Esophagus muscularis mucosa (tissue), 4 donors: ENCODE results near the gene ADGRL4. TPM values are rescaled to one million over a fixed set of nuclear protein-coding genes. Genes with fewer than 3 reads are reported as not detected.

ENCODE experiments used
- DNase-seq: peaks from one replicate; pipeline ENCODE4 v3.0.0-alpha.2; 2017; ENCODE audit errors: extremely low spot score
- H3K27ac ChIP-seq, 4 donors: fragments of 200-600 bp; sonication (generic); replicated peaks in 1 of 4; 1 replicate in 3 of 4; 2 replicates in 1 of 4; pipeline ENCODE4 v1.5.1; 2016 to 2019; ENCODE audit warnings: mild to moderate bottlenecking in 1 of 4
- H3K27me3 ChIP-seq, 4 donors: fragments of 200-600 bp; sonication (generic); one replicate each; pipeline versions ENCODE4 v1.5.1 to v1.6.0; 2016 to 2019
- H3K36me3 ChIP-seq, 4 donors: fragments of 200-600 bp; sonication (generic); one replicate each; pipeline ENCODE4 v1.5.1; 2016 to 2019
- H3K4me1 ChIP-seq, 4 donors: fragments of 200-600 bp; sonication (generic); one replicate each; pipeline ENCODE4 v1.5.1; 2016 to 2019
- H3K4me3 ChIP-seq, 4 donors: fragments of 200-600 bp; sonication (generic); 1 replicate in 2 of 4; 2 replicates in 2 of 4; pipeline ENCODE4 v1.5.1; 2016 to 2019; ENCODE audit warnings: mild to moderate bottlenecking in 4 of 4, moderate library complexity in 1 of 4
- H3K9me3 ChIP-seq, 4 donors: fragments of 200-600 bp; sonication (generic); 1 replicate in 3 of 4; 2 replicates in 1 of 4; pipeline ENCODE4 v1.5.1; 2016 to 2019
- CTCF ChIP-seq, 3 experiments: fragments of 200-600 bp in 2 of 3; fragments of 450-650 bp in 1 of 3; sonication (generic) in 2 of 3; IDR thresholded peaks; one replicate each; pipeline ENCODE4 v1.5.1; 2017 to 2019; ENCODE audit warnings: antibody characterized with exemption in 3 of 3, mild to moderate bottlenecking in 2 of 3, moderate library complexity in 1 of 3
- EP300 ChIP-seq: sonication (generic); formaldehyde crosslinking; IDR thresholded peaks from one replicate; pipeline ENCODE4 v1.6.1; 2017; ENCODE audit warnings: antibody characterized with exemption
- POLR2A ChIP-seq: fragments of 450-650 bp; IDR thresholded peaks from one replicate; pipeline ENCODE4 v1.6.1; 2017; ENCODE audit warnings: antibody characterized with exemption, moderate library complexity, mild to moderate bottlenecking, low read depth
- POLR2AphosphoS5 ChIP-seq, 2 donors: sonication (generic); formaldehyde crosslinking; IDR thresholded peaks; one replicate each; pipeline ENCODE4 v1.6.1; 2017; ENCODE audit warnings: antibody characterized with exemption in 2 of 2
- WGBS: methylation state at CpG from one replicate; pipeline ENCODE4 v1.1.5; 2018; 5-methylcytosine and 5-hydroxymethylcytosine counted together
- intact Hi-C: fragments of 100-400 bp; cut with DNase I; formaldehyde crosslinking; loops from one replicate; pipeline ENCODE4 v1.15.1; 2023
- total RNA-seq, 4 donors: library from RNA; depleted of rRNA; stranded (reverse); fragments of >200 nt; gene quantifications; one replicate each; pipeline versions ENCODE4 v1.1.0 to v1.2.1, GENCODE V29; 2016

The ADGRL4 gene
- total RNA-seq: 10 to 100 TPM; 18.7 to 34.9 (median 32.6) TPM

- intact Hi-C loops: no loop called here
- Histone ChIP-seq H3K4me3 (peak within 1 kb of the TSS; percentile 37 to 49 (median 39)), H3K9me3 (no peaks in the 10 kb centered on the region), H3K27ac (peak within 1 kb of the TSS; percentile 42 to 57 (median 56)), H3K27me3 (peaks cover 0 to 4% (median 0%) of the 10 kb centered on the region in 4 donors), H3K36me3 (no peaks in the 10 kb centered on the region), H3K4me1 (peaks cover 0 to 6% (median 0%) of the 10 kb centered on the region in 4 donors)
- TF ChIP-seq POLR2A (no peak), EP300 (no peak), CTCF (IDR thresholded peaks at IDR 0.05) (no peak), POLR2AphosphoS5 (IDR thresholded peaks at IDR 0.05) (peak; percentile 51 to 82)
- no peak for DNase-seq
- WGBS: 45% methylated on average over 23 of the region's 35 CpGs
These were observed at the start of gene ADGRL4 for GRCh38 chr1:79006564-79006963. TSS of gene ADGRL4 (minus strand) at chr1:79006730. CDS start at chr1:79006654, 76 bp downstream.

GRCh38 chr1:79055856-79056255, 49.3 kb upstream of the ADGRL4 start:
- no peaks in the 10 kb centered on the region for H3K4me1 ChIP-seq
- H3K36me3 ChIP-seq: no peaks in the 10 kb centered on the region
- no peak overlapping the region for H3K4me3 ChIP-seq
- H3K9me3 ChIP-seq: peaks cover 0 to 3% (median 0%) of the 10 kb centered on the region in 4 donors
- intact Hi-C loops: no loop called here
- H3K27ac ChIP-seq: no peak overlapping the region
- no peak for DNase-seq
- 99% methylated on average over 15 of the region's 15 CpGs for WGBS
- TF ChIP-seq EP300: no peak
- TF ChIP-seq POLR2AphosphoS5 (IDR thresholded peaks at IDR 0.05): no peak
- no peaks in the 10 kb centered on the region for H3K27me3 ChIP-seq

- intact Hi-C loops: no loop called here
- 64% methylated on average over 4 of the region's 4 CpGs for WGBS
- Histone ChIP-seq H3K4me1 (no peaks in the 10 kb centered on the region), H3K9me3 (peaks cover 0 to 3% (median 0%) of the 10 kb centered on the region in 4 donors), H3K27me3 (no peaks in the 10 kb centered on the region), H3K4me3 (peak overlapping the region; percentile 3 to 50 (median 29)), H3K36me3 (no peaks in the 10 kb centered on the region), H3K27ac (no peak overlapping the region)
- TF ChIP-seq POLR2AphosphoS5 (IDR thresholded peaks at IDR 0.05): no peak
- DNase-seq: no peak
These were observed 46.4 kb upstream of the ADGRL4 start for GRCh38 chr1:79052829-79053449.

GRCh38 chr1:79044974-79045650, 38.6 kb upstream of the ADGRL4 start:
- Histone ChIP-seq H3K4me3 (no peak overlapping the region), H3K36me3 (no peaks in the 10 kb centered on the region), H3K4me1 (no peaks in the 10 kb centered on the region), H3K27ac (no peak overlapping the region), H3K9me3 (no peaks in the 10 kb centered on the region), H3K27me3 (no peaks in the 10 kb centered on the region)
- no peak for TF ChIP-seq EP300
- TF ChIP-seq POLR2A: no peak
- no peak for TF ChIP-seq CTCF (IDR thresholded peaks at IDR 0.05)
- no peak for TF ChIP-seq POLR2AphosphoS5 (IDR thresholded peaks at IDR 0.05)
- 95% methylated on average over 16 of the region's 18 CpGs for WGBS
- intact Hi-C loops: no loop called here
- DNase-seq: no peak

- Histone ChIP-seq H3K27me3 (no peaks in the 10 kb centered on the region), H3K36me3 (no peaks in the 10 kb centered on the region), H3K4me3 (no peak overlapping the region), H3K27ac (no peak overlapping the region), H3K4me1 (no peaks in the 10 kb centered on the region), H3K9me3 (no peaks in the 10 kb centered on the region)
- 50% methylated on average over 4 of the region's 4 CpGs for WGBS
- no peak for DNase-seq
- intact Hi-C loops: no loop called here
- TF ChIP-seq EP300 (no peak), POLR2AphosphoS5 (IDR thresholded peaks at IDR 0.05) (no peak), CTCF (IDR thresholded peaks at IDR 0.05) (no peak), POLR2A (no peak)
These were observed 37.0 kb upstream of the ADGRL4 start for GRCh38 chr1:79043506-79043905.
